SU-DHL-6 (cell line): Measurements from ENCODE around the gene PDLIM4.

Experiments
- H2AFZ ChIP-seq: fragments of 200-600 bp; sonication (generic); 2 replicates; pipeline ENCODE4 v1.6.1; 2014; ENCODE audit warnings: low read depth, mild to moderate bottlenecking, moderate library complexity, mixed read lengths, antibody characterized with exemption, low read length; ENCODE audit not compliant: severe bottlenecking
- H3F3A ChIP-seq: fragments of 200-600 bp; shearing (Covaris generic); 2 replicates; pipeline ENCODE4 v1.6.0; 2016; ENCODE audit warnings: antibody characterized with exemption, mild to moderate bottlenecking; ENCODE audit not compliant: insufficient read depth
- H3K27ac ChIP-seq: fragments of 200-600 bp; sonication (generic); 2 replicates; pipeline ENCODE4 v1.5.1; 2016; ENCODE audit warnings: low read depth, mild to moderate bottlenecking, low read length, moderate library complexity, mixed read lengths
- H3K27me3 ChIP-seq: fragments of 200-600 bp; sonication (generic), shearing (Covaris generic); 2 replicates; pipeline ENCODE4 v1.6.0; 2014; ENCODE audit warnings: mild to moderate bottlenecking, low read length
- H3K36me3 ChIP-seq: fragments of 200-600 bp; sonication (generic); 2 replicates; pipeline ENCODE4 v1.6.1; 2014; ENCODE audit warnings: mild to moderate bottlenecking, low read length, mixed read lengths
- H3K4me2 ChIP-seq: fragments of 300-600, 200-600 bp; shearing (Covaris generic), sonication (generic); 2 replicates; pipeline ENCODE4 v1.6.0; 2014; ENCODE audit warnings: low read length, low read depth, mild to moderate bottlenecking; ENCODE audit not compliant: poor library complexity, severe bottlenecking
- H3K4me3 ChIP-seq: fragments of 200-600 bp; sonication (generic); 2 replicates; pipeline ENCODE4 v1.5.1; 2014; ENCODE audit warnings: antibody characterized with exemption, low read length, mild to moderate bottlenecking, mixed read lengths; ENCODE audit not compliant: insufficient read depth, poor library complexity, severe bottlenecking
- H3K79me2 ChIP-seq: fragments of 200-600 bp; sonication (generic); 2 replicates; pipeline ENCODE4 v1.6.1; 2014; ENCODE audit warnings: mild to moderate bottlenecking, low read length, moderate library complexity; ENCODE audit not compliant: insufficient read depth
- H3K9ac ChIP-seq: fragments of 200-600 bp; sonication (generic); 2 replicates; pipeline ENCODE4 v1.7.0; 2014; ENCODE audit warnings: mild to moderate bottlenecking, low read length
- H3K9me2 ChIP-seq: fragments of 200-600 bp; sonication (generic); replicated peaks from 2 replicates; pipeline ENCODE4 v1.6.1; 2014; ENCODE audit warnings: low read length; ENCODE audit not compliant: insufficient read depth
- H3K9me3 ChIP-seq: fragments of 200-600 bp; sonication (generic); 2 replicates; pipeline ENCODE4 v1.6.1; 2014; ENCODE audit warnings: low read length, mixed read lengths; ENCODE audit not compliant: insufficient read depth
- H4K20me1 ChIP-seq: fragments of 200-600 bp; sonication (generic); 2 replicates; pipeline ENCODE4 v1.6.1; 2014; ENCODE audit warnings: low read depth, mild to moderate bottlenecking, antibody characterized with exemption, low read length, moderate library complexity, mixed read lengths
- EZH2phosphoT487 ChIP-seq: fragments of 200-600 bp; sonication (generic), shearing (Covaris generic); conservative IDR thresholded peaks from 2 replicates; pipeline ENCODE4 v1.6.1; 2018; ENCODE audit warnings: mild to moderate bottlenecking, antibody characterized with exemption, low read length, moderate library complexity, mixed read lengths
- TF ChIP-seq, protein P1 (sequence below): fragments of 200-600 bp; sonication (generic); IDR thresholded peaks from one replicate; pipeline ENCODE4 v1.5.1; 2017; ENCODE audit warnings: antibody characterized with exemption, mild to moderate bottlenecking, low read length, moderate library complexity; ENCODE audit not compliant: insufficient read depth, poor library complexity, severe bottlenecking

The PDLIM4 gene

DNA sequence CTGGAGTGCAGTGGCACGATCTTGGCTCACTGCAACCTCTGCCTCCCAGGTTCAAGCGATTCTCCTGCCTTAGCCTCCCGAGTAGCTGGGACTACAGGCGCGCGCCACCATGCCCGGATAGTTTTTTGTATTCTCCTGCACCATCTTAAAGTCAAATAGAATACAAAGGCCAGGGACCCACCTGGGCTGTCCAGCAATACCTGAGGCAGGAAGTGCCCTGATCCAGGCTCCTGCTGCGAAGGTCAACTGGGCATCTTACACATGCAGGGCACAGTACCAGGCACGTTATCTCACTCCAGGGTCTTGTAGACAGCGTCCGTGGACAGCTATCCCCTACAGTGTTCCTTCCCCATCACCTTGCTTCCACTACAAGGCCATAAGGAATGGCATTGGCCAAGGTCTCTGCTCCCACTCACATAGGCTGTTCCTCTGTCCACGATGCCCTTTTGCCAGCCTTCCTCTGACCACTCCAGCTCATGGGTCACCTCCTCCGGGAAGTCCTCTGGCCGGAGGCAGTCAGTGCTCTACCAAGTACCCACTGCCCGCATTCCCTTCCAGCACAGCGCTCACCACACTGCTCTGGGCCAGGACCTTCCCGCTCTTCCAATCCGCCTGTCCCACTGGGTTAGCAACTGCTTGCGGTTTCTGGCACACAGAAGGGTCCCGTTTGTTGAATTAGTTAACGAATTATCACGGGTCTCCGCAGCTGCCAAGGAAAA is 30.8 kb upstream of the PDLIM4 start:
- Histone ChIP-seq H3K4me3 (no peak overlapping the region), H3F3A (no peaks in the 10 kb centered on the region), H3K27me3 (no peaks in the 10 kb centered on the region), H3K9ac (no peak overlapping the region), H3K36me3 (no peaks in the 10 kb centered on the region), H2AFZ (no peak overlapping the region), H4K20me1 (no peaks in the 10 kb centered on the region), H3K4me2 (no peak overlapping the region), H3K79me2 (no peaks in the 10 kb centered on the region), H3K9me3 (no peaks in the 10 kb centered on the region), H3K9me2 (no peaks in the 10 kb centered on the region), H3K27ac (no peak overlapping the region)
- no peak for TF ChIP-seq EZH2phosphoT487
- TF ChIP-seq, protein P1, sequence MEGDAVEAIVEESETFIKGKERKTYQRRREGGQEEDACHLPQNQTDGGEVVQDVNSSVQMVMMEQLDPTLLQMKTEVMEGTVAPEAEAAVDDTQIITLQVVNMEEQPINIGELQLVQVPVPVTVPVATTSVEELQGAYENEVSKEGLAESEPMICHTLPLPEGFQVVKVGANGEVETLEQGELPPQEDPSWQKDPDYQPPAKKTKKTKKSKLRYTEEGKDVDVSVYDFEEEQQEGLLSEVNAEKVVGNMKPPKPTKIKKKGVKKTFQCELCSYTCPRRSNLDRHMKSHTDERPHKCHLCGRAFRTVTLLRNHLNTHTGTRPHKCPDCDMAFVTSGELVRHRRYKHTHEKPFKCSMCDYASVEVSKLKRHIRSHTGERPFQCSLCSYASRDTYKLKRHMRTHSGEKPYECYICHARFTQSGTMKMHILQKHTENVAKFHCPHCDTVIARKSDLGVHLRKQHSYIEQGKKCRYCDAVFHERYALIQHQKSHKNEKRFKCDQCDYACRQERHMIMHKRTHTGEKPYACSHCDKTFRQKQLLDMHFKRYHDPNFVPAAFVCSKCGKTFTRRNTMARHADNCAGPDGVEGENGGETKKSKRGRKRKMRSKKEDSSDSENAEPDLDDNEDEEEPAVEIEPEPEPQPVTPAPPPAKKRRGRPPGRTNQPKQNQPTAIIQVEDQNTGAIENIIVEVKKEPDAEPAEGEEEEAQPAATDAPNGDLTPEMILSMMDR: no peak

DNA sequence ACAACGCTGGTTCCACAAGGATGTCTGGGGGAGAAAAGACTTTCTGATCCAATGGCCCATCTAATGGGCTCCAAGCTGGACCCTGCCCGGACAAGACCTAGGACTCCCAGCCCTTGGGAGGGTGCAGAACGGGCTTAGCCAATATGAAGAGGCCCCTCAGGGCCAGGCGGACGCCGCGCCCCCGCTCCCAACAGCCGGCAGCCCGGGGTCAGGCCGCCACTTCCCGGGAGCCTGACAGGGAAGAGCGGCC is 30.3 kb upstream of the PDLIM4 start:
- H3K9me2 ChIP-seq: no peaks in the 10 kb centered on the region
- H2AFZ ChIP-seq: no peak overlapping the region
- no peaks in the 10 kb centered on the region for H3K9me3 ChIP-seq
- no peak overlapping the region for H3K27ac ChIP-seq
- no peaks in the 10 kb centered on the region for H3K27me3 ChIP-seq
- H3K4me3 ChIP-seq: no peak overlapping the region
- TF ChIP-seq EZH2phosphoT487: no peak
- TF ChIP-seq, protein P1: no peak
- H3K79me2 ChIP-seq: no peaks in the 10 kb centered on the region
- no peaks in the 10 kb centered on the region for H3F3A ChIP-seq
- no peak overlapping the region for H3K4me2 ChIP-seq
- H3K36me3 ChIP-seq: no peaks in the 10 kb centered on the region
- no peak overlapping the region for H3K9ac ChIP-seq
- H4K20me1 ChIP-seq: no peaks in the 10 kb centered on the region

DNA sequence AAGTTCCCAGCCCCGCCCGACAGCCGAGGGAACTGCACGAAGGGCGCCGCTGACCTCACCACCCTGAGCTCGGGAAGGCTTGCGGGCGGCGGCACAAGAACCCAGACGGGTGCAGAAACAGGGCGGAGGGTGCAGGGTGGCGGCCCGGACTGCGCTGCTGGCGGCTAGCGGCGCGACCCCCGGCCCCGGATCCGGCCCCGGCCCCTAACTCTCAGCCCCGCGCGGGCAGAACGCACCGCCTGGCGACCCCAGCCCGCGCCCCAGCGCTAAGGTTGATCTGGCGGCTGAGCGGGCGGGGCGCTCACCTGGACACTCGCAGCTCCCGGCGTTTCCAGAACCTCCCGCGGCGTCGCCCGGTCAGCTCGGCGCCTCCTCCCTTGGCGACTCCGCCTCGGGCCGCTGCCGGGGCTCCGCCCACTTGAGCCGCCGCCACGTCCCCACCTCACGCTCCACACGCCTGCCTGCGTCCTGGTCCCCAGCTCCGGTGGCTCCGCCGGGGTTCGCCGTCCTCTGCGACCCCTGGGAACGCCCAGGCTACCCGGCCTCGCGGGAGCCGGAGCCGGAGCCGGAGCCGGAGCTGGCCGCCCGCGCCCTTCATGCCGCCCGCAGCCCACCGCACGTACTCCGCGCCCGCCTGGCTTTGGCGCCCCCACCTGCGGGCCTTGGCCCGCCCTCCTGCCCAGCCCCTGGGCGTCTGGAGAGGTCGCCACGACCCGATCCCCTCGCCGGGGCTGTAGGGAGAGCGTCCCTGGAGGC is 29.8 kb upstream of the PDLIM4 start, which contains the start of gene P4HA2:
TSS of gene P4HA2 (minus strand) at position 369 of the 756 bp plus-strand sequence. CDS start 9,227 bp downstream, outside the sequence.
- H3K9ac ChIP-seq: no peak within 1 kb of the TSS

More for the DNA sequence above, 29.8 kb upstream of the PDLIM4 start, which contains the start of gene P4HA2:
- no peak within 1 kb of the TSS for H3K4me2 ChIP-seq
- TF ChIP-seq, protein P1: no peak
- no peak for TF ChIP-seq EZH2phosphoT487
- H3F3A ChIP-seq: no peaks in the 10 kb centered on the region
- no peaks in the 10 kb centered on the region for H3K9me2 ChIP-seq
- no peaks in the 10 kb centered on the region for H3K9me3 ChIP-seq
- H3K36me3 ChIP-seq: no peaks in the 10 kb centered on the region
- no peak within 1 kb of the TSS for H3K27ac ChIP-seq
- no peaks in the 10 kb centered on the region for H3K27me3 ChIP-seq
- no peak within 1 kb of the TSS for H2AFZ ChIP-seq
- H3K4me3 ChIP-seq: no peak within 1 kb of the TSS
- H4K20me1 ChIP-seq: no peaks in the 10 kb centered on the region
- H3K79me2 ChIP-seq: no peaks in the 10 kb centered on the region
